GM04503 (cell line): ENCODE measurements around the gene MAD1L1.
"Not testable (repeated sequence)": the region's sequence is repeated elsewhere in the genome, so short reads cannot be mapped to it uniquely, and the experiment has no call there.

Source experiments
- DNase-seq: peaks from one replicate; pipeline ENCODE4 v3.0.0-alpha.2; 2012; ENCODE audit warnings: low read depth

MAD1L1 gene

DNA sequence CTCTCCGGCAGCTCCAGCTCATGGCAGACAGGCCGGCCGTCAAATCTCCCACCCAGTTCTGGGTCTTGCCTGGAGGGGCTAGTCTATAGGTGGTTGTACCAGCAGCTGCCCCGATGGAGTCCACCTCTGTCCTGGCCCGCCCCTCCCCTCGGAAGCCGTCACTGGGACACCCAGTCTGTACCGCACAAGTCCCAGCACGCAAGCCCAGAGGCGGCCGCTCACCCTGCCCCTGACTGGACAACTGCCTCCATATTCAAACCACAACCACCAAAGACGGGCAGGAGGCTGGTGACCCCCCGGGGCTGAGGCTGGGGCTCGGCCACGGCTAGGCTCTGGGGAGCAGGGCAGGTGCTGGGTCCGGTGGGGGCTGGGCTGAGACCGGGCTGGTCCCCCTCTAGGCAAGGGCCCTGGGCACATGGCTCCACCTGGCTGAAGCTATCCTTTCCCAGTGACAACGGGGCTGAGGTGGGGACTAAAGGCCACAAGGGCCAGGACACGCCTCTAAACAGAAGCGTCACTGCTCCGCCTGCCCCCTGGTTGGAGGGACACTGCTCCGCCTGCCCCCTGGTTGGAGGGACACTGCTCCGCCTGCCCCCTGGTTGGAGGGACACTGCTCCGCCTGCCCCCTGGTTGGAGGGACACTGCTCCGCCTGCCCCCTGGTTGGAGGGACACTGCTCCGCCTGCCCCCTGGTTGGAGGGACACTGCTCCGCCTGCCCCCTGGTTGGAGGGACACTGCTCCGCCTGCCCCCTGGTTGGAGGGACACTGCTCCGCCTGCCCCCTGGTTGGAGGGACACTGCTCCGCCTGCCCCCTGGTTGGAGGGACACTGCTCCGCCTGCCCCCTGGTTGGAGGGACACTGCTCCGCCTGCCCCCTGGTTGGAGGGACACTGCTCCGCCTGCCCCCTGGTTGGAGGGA is 371.6 kb downstream of the MAD1L1 start:
- DNase-seq = not testable (repeated sequence)

- DNase-seq = no peak
These were observed 373.3 kb downstream of the MAD1L1 start for GRCh38 chr7:1859266-1860035.

DNA sequence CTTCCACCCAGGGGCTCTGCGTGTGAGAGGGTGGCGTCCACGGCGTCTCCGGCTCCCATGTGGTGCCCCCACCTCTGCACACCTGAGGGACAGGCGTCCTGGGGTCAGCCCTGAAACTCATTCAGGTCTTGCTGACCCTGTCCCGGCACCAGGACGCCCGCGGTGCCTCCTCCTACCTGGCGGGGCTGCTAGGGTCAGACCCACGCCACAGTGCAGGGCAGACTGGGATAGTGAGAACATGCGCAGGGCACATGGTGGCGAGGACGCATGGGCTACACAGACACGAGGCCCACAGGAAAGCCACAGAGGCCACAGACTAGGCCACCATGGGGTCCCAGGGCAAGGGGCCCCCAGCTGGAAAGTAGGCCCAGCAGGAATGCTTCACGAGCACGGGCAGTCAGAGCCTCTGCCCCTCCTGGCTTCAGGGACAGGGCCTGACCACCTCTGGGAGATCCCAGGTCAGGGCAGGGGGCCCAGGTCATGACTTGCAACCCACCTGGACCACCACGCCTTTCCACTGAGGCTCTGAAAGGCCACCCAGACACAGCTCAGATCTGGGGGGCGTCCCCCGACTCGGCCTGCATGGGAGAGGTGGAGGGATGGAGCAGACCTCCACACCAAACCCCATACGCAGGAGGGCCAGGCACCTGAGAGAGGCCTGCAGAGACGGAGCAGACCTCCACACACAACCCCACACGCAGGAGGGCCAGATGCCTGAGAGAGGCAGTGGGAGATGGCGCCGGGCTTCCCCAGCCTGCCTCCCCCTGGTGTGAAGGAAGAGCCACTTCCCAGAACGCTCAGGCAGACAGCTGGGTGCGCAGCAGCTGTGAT is 374.1 kb downstream of the MAD1L1 start:
- DNase-seq = no peak

- DNase-seq = no peak
These were observed 375.0 kb downstream of the MAD1L1 start for GRCh38 chr7:1857487-1858421.

DNA sequence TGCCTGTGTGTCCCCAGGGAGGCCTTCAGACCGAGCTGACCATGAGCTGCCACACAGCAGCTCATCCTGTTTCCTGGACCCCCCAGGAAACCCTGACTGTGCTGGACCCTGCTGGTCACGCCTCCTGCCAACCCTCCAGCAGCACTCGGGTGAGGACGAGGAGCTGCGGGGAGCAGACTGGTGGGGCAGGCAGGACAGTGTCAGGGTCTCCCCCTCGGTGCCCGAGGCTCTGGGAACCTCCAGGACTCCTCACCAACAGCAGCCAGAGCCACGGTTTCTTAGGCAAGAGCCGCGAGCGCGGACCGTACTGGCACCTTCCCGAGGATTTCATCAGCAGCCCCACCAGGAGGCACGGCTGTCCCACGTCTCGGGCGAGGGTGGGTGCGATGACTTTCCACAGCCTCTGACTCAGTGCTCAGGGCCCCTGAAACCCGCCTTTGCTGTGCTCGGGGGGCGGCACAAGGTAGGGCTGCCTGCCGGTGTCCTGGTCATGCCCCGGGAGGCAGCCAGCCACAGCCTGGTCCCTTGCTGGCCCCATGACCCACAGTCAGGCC is 375.8 kb downstream of the MAD1L1 start:
- DNase-seq = no peak

GRCh38 chr7:1856161-1856887 is 376.4 kb downstream of the MAD1L1 start:
- no peak for DNase-seq

DNA sequence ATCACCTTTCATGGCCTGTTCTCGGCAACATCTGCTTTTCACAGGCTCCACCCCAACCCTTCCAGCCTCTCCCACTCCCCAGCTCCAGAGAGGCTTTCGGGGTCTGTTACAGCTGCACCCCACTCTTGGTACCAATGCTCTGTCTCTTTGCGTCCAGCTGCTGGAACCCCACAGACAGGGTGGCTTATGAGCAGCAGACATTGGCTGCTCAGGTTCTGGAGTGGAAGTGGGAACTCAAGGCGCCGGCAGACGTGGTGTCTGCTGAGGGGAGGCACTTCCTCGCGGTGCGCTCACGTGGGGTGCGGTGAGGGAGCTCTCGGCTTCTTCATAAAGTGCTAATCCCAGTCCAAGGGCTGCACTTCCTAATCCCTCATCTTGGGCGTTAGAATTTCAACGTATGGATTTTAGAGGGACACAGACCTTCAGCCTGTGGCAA is 377.0 kb downstream of the MAD1L1 start:
- DNase-seq = no peak

- no peak for DNase-seq
These were observed 377.6 kb downstream of the MAD1L1 start for GRCh38 chr7:1854866-1855724.

DNA sequence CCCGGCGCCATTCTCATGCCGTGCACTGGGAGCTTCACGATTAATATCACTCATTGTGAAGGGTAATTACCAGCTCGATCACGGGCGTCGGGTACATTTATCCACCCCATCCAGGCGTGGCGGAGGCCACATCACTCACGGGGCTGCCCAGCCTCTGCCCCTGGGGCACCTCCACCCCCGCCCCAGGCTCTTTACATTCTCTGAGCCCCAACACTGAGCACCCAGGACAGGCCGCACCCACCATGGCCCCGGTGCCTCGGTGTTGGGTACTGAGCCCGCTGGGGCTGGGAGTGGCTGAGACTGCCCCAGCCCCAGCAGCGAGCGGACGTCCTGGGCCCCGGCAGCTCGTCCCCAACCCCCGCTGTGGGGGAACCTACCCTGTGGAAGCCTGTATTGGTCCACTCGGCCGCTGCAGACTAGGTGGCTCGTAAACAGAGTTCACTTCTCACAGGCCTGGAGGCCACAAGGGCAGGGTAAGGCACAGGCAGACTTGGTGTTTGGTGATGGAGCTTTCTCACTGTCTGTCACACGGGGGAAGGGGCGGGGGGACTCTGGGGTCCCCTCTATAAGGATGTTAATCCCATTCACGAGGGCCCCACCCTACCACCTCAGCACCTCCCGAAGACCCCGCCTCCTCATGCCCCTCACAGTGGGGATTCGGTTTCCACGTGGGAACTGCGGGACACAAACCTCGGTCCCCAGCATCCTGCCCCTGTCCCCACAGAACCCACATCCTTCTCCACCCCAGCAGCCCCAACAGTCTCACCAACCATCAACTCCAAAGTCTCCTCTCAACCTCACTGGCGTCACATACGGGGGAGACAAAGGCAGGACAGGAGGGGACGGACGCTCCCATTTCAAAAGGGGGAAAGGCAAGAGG is 378.5 kb downstream of the MAD1L1 start:
- DNase-seq = no peak

DNA sequence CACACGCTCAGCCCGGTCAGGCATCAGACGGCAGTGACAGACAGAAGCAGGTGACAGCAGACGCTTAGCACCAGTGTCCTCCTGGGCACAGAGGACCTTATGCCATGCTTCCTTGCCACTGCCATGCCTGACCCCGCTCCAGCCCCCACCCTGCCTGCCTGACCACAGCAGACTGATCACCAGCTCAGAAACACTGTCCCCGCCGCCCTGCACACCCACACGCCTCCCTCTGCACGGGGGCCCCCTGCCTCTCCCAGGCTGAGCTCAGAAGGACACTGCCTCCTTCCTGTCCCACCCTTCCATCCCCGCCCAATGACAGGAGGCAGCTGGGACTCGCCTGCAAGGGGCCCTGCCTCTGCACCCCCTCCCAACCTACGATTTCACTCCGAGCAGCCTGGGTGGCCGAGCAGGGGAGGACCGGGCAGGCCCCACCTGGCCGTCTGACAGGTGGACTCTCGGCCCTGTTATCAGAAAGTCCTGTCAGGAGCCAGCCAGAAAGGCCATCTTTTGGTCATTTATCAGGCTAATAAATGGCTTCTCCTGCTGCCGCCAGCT is 379.2 kb downstream of the MAD1L1 start:
- DNase-seq = no peak

GRCh38 chr7:1852517-1853430 is 380.0 kb downstream of the MAD1L1 start:
- DNase-seq = no peak

- no peak for DNase-seq
These were observed 380.8 kb downstream of the MAD1L1 start for GRCh38 chr7:1851721-1852516.

- no peak for DNase-seq
These were observed 381.7 kb downstream of the MAD1L1 start for GRCh38 chr7:1850976-1851571.

DNA sequence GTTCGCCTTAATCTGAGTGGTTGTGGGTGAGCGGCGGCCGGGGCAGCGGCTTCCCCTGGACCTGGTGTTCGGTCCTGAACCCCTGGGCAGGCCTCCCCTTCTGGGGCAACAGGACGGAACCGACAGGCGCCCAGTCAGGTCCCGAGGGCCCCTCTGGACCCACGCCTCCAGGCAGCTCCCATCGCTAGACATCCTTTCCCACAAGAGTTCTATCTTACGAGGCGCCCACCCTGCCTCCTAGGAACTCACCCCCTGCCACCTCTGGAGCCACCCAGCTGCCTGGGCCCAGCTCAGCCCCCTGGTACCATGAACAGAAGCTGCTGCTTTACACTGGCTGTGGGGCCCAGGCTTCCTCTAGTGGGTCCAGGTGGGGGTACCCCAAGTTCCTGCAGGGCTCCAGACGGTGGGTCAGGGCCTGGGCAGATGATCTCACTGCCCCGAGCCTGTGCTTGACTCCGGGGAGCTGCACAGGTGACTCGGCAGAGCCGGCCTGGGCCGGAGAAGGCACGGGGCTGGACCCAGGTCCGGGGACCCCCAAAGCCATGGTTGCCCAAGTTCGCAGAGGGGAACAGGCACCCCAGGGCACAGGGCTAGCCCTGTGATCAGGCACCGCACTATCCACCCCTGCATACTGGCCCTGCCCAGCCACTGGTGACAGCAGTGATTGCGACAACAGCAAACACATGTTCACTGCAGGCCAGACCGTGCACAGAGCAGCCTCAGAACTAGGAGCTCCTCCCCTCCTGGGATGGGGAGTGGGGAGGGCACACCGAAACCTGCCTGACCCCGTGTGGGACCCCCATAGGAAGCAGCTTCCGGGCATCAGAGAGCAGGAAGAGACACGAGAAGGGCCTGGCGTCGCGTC is 382.4 kb downstream of the MAD1L1 start:
- DNase-seq = no peak
